Activated T-helper 17 cell treated with anti-CD3 and anti-CD28 coated beads, Interleukin-2, amount 50 U/mL, for 72 hours (primary cell): ENCODE results near the gene ANKFN1. TPM values are rescaled to one million over a fixed set of nuclear protein-coding genes. Genes with fewer than 3 reads are reported as not detected.

ENCODE experiments used
- ATAC-seq: fragments of 150-1000 bp; cut with Tn5 transposase; replicated peaks from 2 replicates; pipeline ENCODE4 v1.10.0; 2021; ENCODE audit warnings: mild to moderate bottlenecking, moderate library complexity
- H3K27ac Mint-ChIP-seq: one replicate; pipeline ENCODE4 v1.8.0; 2022; ENCODE audit warnings: mixed read lengths
- H3K27me3 Mint-ChIP-seq: one replicate; pipeline ENCODE4 v1.8.0; 2022; ENCODE audit warnings: mixed read lengths
- H3K36me3 Mint-ChIP-seq: one replicate; pipeline ENCODE4 v1.8.0; 2022; ENCODE audit warnings: low read depth, mild to moderate bottlenecking, mixed read lengths
- H3K4me1 Mint-ChIP-seq: one replicate; pipeline ENCODE4 v1.8.0; 2022; ENCODE audit warnings: mixed read lengths
- H3K4me3 Mint-ChIP-seq: one replicate; pipeline ENCODE4 v1.8.0; 2022; ENCODE audit warnings: mild to moderate bottlenecking, mixed read lengths
- H3K9me3 Mint-ChIP-seq: one replicate; pipeline ENCODE4 v1.8.0; 2022; ENCODE audit warnings: mixed read lengths
- total RNA-seq, 2 donors: library from RNA; stranded (reverse); gene quantifications; one replicate each; pipeline ENCODE4 v1.2.3, GENCODE V29; 2022

Gene ANKFN1
- total RNA-seq, 2 donors from 2014 or later, result 0.29 TPM; not detected in 1

DNA sequence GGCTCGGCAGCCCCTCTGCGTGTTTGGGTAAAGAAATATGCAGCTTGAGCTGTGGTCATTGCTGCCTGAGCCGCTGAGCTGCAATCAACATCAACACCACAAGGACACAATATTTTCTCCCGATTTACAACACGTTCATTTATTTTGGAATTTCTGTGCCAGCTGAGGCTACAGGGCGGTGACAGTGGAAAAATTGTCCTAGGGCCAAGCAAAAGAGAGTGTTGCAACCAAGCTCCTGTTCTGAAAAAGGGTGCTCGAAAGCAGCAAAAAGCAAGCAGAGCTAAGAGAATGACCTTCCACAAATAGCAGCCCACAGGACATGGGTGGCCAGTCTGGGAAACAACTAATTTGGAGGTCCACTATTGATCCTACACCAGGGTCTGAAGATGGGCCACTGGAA, 404.8 kb downstream of the ANKFN1 start:
- Mint-ChIP-seq H3K9me3 (no peaks in the 10 kb centered on the region), H3K4me3 (no peak overlapping the region), H3K27ac (no peak overlapping the region), H3K4me1 (no peaks in the 10 kb centered on the region), H3K27me3 (peaks cover 7% of the 10 kb centered on the region), H3K36me3 (no peaks in the 10 kb centered on the region)
- ATAC-seq, result no peak
